ENCODE measurements around the gene ODAD2.
A peak's percentile ranks its signal among the peaks of the same experiment; 100 is the strongest.

The ODAD2 gene

DNA sequence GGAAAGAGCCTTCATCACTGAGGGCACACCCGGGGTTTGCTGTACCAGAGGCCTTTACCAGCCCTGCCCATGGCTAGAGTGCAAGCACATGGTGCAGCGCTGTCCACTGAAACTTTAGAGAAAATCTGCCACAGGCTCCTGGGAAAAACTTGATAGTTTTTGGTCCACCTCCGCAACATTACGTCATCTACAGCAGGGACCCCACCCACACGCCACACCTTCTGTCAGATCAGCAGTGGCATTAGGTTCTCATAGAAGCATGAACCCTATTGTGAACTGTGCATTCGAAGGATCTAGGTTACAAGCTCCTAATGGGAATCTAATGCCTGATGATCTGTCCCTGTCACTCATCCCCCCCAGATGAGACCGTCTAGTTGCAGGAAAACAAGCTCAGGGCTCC lies 2.5 kb upstream of the ODAD2 start (continued):
- TF ChIP-seq, protein P1, sequence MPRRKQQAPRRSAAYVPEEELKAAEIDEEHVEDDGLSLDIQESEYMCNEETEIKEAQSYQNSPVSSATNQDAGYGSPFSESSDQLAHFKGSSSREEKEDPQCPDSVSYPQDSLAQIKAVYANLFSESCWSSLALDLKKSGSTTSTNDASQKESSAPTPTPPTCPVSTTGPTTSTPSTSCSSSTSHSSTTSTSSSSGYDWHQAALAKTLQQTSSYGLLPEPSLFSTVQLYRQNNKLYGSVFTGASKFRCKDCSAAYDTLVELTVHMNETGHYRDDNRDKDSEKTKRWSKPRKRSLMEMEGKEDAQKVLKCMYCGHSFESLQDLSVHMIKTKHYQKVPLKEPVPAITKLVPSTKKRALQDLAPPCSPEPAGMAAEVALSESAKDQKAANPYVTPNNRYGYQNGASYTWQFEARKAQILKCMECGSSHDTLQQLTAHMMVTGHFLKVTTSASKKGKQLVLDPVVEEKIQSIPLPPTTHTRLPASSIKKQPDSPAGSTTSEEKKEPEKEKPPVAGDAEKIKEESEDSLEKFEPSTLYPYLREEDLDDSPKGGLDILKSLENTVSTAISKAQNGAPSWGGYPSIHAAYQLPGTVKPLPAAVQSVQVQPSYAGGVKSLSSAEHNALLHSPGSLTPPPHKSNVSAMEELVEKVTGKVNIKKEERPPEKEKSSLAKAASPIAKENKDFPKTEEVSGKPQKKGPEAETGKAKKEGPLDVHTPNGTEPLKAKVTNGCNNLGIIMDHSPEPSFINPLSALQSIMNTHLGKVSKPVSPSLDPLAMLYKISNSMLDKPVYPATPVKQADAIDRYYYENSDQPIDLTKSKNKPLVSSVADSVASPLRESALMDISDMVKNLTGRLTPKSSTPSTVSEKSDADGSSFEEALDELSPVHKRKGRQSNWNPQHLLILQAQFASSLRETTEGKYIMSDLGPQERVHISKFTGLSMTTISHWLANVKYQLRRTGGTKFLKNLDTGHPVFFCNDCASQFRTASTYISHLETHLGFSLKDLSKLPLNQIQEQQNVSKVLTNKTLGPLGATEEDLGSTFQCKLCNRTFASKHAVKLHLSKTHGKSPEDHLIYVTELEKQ (tag by site-specific recombination; IDR thresholded peaks at IDR 0.05; ENCODE audit: borderline replicate concordance), result no peak
- TF ChIP-seq RBAK (tag by site-specific recombination; IDR thresholded peaks at IDR 0.05), result no peak
- TF ChIP-seq, protein P2, sequence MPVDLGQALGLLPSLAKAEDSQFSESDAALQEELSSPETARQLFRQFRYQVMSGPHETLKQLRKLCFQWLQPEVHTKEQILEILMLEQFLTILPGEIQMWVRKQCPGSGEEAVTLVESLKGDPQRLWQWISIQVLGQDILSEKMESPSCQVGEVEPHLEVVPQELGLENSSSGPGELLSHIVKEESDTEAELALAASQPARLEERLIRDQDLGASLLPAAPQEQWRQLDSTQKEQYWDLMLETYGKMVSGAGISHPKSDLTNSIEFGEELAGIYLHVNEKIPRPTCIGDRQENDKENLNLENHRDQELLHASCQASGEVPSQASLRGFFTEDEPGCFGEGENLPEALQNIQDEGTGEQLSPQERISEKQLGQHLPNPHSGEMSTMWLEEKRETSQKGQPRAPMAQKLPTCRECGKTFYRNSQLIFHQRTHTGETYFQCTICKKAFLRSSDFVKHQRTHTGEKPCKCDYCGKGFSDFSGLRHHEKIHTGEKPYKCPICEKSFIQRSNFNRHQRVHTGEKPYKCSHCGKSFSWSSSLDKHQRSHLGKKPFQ (tag by site-specific recombination; IDR thresholded peaks at IDR 0.05), result no peak
- no peak for TF ChIP-seq MEIS1 (CRISPR knock-in tag; IDR thresholded peaks at IDR 0.05; ENCODE audit: borderline replicate concordance)
- no peak for TF ChIP-seq ZNF423 (tag by site-specific recombination; IDR thresholded peaks at IDR 0.05)
- peak; percentile 36; the same call in 1 of the 2 replicates for TF ChIP-seq KLF1 (tag by site-specific recombination; IDR thresholded peaks at IDR 0.05)
- TF ChIP-seq, protein P3, sequence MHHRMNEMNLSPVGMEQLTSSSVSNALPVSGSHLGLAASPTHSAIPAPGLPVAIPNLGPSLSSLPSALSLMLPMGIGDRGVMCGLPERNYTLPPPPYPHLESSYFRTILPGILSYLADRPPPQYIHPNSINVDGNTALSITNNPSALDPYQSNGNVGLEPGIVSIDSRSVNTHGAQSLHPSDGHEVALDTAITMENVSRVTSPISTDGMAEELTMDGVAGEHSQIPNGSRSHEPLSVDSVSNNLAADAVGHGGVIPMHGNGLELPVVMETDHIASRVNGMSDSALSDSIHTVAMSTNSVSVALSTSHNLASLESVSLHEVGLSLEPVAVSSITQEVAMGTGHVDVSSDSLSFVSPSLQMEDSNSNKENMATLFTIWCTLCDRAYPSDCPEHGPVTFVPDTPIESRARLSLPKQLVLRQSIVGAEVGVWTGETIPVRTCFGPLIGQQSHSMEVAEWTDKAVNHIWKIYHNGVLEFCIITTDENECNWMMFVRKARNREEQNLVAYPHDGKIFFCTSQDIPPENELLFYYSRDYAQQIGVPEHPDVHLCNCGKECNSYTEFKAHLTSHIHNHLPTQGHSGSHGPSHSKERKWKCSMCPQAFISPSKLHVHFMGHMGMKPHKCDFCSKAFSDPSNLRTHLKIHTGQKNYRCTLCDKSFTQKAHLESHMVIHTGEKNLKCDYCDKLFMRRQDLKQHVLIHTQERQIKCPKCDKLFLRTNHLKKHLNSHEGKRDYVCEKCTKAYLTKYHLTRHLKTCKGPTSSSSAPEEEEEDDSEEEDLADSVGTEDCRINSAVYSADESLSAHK (tag by site-specific recombination; IDR thresholded peaks at IDR 0.05), result no peak
- peak; percentile 60 for TF ChIP-seq EGR2 (tag by site-specific recombination; IDR thresholded peaks at IDR 0.05; ENCODE audit: low read depth)
- TF ChIP-seq, protein P4, sequence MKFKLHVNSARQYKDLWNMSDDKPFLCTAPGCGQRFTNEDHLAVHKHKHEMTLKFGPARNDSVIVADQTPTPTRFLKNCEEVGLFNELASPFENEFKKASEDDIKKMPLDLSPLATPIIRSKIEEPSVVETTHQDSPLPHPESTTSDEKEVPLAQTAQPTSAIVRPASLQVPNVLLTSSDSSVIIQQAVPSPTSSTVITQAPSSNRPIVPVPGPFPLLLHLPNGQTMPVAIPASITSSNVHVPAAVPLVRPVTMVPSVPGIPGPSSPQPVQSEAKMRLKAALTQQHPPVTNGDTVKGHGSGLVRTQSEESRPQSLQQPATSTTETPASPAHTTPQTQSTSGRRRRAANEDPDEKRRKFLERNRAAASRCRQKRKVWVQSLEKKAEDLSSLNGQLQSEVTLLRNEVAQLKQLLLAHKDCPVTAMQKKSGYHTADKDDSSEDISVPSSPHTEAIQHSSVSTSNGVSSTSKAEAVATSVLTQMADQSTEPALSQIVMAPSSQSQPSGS (tag by site-specific recombination; IDR thresholded peaks at IDR 0.05; ENCODE audit: low read depth), result no peak

DNA sequence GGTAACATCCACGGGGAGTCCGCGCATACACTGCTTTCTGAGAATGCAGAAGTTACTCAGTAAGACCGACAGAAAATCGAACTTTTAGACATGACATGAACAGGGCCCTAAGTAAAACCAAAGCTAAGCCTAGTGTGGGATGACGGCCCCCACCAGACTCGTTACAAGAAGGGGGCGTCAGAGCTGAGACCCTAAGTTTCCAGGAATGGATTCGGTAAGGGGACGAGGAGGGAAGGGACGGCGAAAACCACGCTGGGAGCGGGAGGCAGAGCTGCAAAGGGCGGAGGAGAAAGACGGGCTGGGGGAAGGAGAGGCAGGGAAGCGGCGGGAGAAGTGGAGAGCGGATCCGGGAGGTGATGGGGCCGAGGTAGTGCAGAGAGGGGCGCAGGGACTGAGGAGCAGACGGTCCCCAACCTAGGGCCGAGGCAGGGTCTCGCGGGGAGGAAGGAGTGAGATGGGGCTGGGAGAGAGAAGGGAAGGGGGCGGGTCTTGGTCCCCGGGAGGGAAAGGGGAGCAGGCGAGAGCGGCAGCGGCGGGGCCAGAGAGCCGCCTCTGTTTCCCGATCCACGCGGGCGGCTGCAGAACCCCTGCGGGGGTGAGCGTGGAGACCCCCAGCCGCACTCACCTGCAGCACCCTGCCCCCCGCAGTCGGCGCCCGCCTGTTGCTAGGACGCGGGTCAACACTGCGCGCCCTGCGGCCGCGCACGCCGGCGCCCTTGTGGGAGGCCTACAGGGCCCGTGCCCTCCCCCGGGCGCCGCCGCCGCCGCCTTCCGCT lies 513 bp downstream of the ODAD2 start:
- POLR2A ChIA-PET, result interaction anchor here (0.5 to 0.7 kb wide), 2 partner anchors 87 to 146 kb away, joined by 3 to 4 read pairs; no protein-coding TSS in a partner anchor
- Histone ChIP-seq H3K4me1 (ENCODE audit: control insufficient read depth, insufficient read depth, low read length) (0 out of 2 replicates have a peak, but pooled peaks cover 2% of the 10 kb centered on the region), H3K9me3 (ENCODE audit: control insufficient read depth, insufficient read depth, low read depth, low read length) (no peaks in the 10 kb centered on the region), H3K4me3 (ENCODE audit: low read depth, low read length) (peak overlapping the region; percentile 80), H3K27ac (ENCODE audit: extremely low read depth, low read depth, low read length) (peak overlapping the region; percentile 90), H3K36me3 (ENCODE audit: control insufficient read depth in 2 of 2, insufficient read depth in 1 of 2, low read length in 2 of 2) (no peaks in the 10 kb centered on the region; a peak in 1 of 3 replicates)
- CTCF ChIA-PET, result interaction anchor here (0.7 to 1.0 kb wide), 3 partner anchors 8 to 629 kb away, joined by 4 to 7 read pairs (median 5); no protein-coding TSS in a partner anchor
- no peak; the same call in none of the 2 replicates for TF ChIP-seq SP2 (tag by site-specific recombination; IDR thresholded peaks at IDR 0.05)
- TF ChIP-seq ZFHX2 (tag by site-specific recombination; conservative IDR thresholded peaks at IDR 0.05), result no peak; the same call in 1 of the 2 replicates
- no peak for TF ChIP-seq ZNF221 (tag by site-specific recombination; IDR thresholded peaks at IDR 0.05; ENCODE audit: borderline replicate concordance)
- TF ChIP-seq ZNF16 (tag by site-specific recombination; IDR thresholded peaks at IDR 0.05; ENCODE audit: low read depth), result no peak
- TF ChIP-seq, protein P5, sequence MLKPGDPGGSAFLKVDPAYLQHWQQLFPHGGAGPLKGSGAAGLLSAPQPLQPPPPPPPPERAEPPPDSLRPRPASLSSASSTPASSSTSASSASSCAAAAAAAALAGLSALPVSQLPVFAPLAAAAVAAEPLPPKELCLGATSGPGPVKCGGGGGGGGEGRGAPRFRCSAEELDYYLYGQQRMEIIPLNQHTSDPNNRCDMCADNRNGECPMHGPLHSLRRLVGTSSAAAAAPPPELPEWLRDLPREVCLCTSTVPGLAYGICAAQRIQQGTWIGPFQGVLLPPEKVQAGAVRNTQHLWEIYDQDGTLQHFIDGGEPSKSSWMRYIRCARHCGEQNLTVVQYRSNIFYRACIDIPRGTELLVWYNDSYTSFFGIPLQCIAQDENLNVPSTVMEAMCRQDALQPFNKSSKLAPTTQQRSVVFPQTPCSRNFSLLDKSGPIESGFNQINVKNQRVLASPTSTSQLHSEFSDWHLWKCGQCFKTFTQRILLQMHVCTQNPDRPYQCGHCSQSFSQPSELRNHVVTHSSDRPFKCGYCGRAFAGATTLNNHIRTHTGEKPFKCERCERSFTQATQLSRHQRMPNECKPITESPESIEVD (tag by site-specific recombination; IDR thresholded peaks at IDR 0.05), result no peak
- no peak for TF ChIP-seq ZNF473 (tag by site-specific recombination; IDR thresholded peaks at IDR 0.05)
- peak; percentile 97 for TF ChIP-seq ZNF366 (tag by site-specific recombination; conservative IDR thresholded peaks at IDR 0.05)
- TF ChIP-seq ZBTB8A (tag by site-specific recombination; IDR thresholded peaks at IDR 0.05), result peak; percentile 96
- 0 out of 2 replicates have a peak, but pooled peaks have one; percentile 63 for TF ChIP-seq ZBTB7A (tag by site-specific recombination; IDR thresholded peaks at IDR 0.05; ENCODE audit: low read depth)
- peak; percentile 79; the same call in 1 of the 2 replicates for TF ChIP-seq ZNF423 (tag by site-specific recombination; IDR thresholded peaks at IDR 0.05)
- 0 out of 2 replicates have a peak, but pooled peaks have one; percentile 14 for TF ChIP-seq ZNF701 (tag by site-specific recombination; IDR thresholded peaks at IDR 0.05)
- TF ChIP-seq ZIC2 (tag by site-specific recombination; IDR thresholded peaks at IDR 0.05), result peak; percentile 87
- TF ChIP-seq ZNF214 (tag by site-specific recombination; IDR thresholded peaks at IDR 0.05; ENCODE audit: borderline replicate concordance), result no peak
- peak; percentile 44; the same call in 1 of the 2 replicates for TF ChIP-seq IKZF3 (tag by site-specific recombination; IDR thresholded peaks at IDR 0.05)
- TF ChIP-seq, protein P6, sequence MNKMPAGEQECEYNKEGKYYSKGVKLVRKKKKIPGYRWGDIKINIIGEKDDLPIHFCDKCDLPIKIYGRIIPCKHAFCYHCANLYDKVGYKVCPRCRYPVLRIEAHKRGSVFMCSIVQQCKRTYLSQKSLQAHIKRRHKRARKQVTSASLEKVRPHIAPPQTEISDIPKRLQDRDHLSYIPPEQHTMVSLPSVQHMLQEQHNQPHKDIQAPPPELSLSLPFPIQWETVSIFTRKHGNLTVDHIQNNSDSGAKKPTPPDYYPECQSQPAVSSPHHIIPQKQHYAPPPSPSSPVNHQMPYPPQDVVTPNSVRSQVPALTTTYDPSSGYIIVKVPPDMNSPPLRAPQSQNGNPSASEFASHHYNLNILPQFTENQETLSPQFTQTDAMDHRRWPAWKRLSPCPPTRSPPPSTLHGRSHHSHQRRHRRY (tag by site-specific recombination; IDR thresholded peaks at IDR 0.05), result peak; percentile 26; the same call in 1 of the 2 replicates

All from HEK293 (cell line).